ENCODE data around the gene TSSK6.
A peak's percentile ranks its signal among the peaks of the same experiment; 100 is the strongest.
"Not testable (repeated sequence)": the region's sequence is repeated elsewhere in the genome, so short reads cannot be mapped to it uniquely, and the experiment has no call there.

Gene TSSK6

DNA sequence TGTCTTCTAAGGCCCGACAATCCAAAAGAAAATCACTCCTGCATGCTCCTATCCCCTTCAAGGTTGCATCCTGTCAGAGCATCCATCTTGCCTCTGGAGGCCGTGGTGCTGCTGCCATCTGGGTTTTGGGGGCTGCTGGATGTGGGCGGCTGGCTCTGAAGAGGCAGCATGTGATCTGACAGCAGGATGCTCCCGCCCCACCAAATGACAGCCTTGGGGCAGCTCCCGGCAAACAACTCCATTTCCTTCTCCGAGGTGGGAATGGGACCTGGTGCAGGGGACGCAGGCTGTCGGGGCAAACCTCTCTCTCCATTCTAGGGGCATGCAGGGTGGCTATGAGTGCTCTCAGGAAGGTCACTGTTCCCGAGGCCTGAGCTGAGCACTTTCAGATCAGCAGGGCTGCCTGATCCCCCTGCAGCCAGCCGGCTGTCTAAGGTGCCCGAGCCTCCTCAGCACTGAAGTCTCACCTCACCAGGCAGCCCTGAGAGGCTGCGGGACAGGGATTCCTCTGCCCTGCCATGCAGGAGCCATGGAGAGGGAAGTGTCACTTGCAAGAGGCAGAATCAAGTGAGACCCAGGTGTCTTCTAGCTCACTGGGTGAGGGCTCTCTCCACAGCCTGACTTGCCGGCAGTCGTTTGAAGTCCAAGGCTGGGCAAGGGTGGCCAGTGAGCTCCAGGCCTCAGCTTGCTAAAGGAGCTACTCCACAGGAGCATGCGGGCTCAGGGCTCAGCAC lies 28.8 kb downstream of the TSSK6 start:
- DNase-seq = no peak

DNA sequence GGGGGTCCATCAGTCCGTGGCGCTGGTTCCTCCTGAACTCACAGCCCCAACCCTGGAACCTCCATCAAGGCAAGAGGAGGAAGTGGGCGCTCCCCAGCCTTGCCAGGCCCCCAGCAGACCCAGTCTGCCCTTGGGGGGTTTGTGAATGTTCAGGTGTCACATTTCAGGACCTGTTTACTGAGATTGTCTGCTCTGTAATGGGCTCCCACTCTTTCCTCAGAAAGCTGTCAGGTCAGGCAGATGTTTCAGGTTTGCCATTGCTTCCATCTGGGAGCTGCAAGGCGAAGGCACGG lies 29.4 kb downstream of the TSSK6 start:
- DNase-seq = no peak

- no peak for DNase-seq
These were observed 30.0 kb downstream of the TSSK6 start for GRCh38 chr19:19485161-19485997.

DNA sequence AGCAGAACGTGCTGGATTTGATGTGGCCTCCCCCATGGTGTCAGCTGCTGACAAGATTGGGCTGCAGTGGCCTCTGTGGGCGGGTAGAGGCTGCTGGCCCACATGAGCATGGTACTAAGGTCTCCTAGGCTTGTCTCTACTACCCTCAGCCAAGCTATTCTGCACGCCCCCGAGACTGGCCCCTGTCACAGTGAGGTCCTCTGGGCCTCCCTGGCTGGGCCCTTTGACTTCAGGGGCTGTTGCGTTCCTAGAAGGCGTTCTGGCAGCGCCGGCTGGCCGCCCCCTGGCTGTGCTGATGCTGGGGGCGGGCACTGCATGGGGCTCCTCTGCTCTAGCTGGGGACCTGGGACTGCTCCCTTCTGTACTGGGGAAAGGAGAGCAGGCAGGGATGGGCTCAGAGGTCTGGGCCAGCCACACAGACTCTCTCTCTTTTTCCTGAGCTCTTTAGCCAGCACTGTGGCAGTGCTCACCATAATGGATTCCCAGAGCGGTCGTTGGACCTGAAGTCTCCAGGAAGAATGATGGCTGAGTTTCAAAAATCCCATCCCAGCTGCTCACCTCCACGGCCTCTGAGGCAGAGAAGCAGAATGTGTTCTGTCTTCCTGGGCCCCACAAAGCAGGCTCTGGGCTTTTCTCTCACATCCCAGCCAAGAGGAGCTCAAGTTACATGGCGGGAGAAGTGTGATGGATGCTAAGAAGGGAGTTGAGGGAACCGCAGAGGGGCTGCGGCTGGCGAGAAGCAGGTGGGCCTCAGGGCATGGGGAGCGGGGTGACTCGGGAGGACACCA lies 32.3 kb downstream of the TSSK6 start:
- no peak for DNase-seq

GRCh38 chr19:19480688-19481087 lies 34.7 kb downstream of the TSSK6 start:
- no peak for DNase-seq

DNA sequence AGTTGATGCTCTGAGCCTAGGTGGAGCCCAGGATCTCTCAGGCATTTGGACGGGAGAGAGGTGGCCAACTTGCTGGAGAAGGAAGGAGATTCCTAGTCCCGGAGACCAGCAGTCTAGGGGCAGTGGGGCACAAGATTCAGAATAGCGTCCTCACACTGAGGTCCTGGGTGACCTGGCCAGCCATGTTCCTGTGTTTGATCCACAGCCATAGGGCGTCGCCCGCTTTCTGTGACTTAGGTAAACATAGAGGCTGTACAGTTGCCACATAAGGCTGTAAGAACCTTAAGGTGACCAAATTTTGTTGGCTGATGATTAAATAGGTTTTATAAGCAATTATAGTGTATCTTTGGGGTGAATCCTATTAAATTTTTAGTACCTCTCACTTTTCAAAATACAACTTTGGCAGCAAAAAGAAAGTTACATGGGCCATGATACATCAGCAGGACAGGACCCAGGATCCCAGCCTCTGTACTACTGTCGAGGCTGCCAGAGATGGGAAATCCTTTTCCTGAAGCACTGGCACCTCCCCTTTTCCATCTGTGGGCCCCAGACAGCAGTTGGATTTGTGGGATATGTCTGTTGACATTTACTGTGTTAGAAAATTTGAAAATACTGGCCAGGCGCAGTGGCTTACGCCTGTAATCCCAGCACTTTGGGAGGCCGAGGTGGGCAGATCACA lies 37.5 kb downstream of the TSSK6 start:
- DNase-seq = no peak

DNA sequence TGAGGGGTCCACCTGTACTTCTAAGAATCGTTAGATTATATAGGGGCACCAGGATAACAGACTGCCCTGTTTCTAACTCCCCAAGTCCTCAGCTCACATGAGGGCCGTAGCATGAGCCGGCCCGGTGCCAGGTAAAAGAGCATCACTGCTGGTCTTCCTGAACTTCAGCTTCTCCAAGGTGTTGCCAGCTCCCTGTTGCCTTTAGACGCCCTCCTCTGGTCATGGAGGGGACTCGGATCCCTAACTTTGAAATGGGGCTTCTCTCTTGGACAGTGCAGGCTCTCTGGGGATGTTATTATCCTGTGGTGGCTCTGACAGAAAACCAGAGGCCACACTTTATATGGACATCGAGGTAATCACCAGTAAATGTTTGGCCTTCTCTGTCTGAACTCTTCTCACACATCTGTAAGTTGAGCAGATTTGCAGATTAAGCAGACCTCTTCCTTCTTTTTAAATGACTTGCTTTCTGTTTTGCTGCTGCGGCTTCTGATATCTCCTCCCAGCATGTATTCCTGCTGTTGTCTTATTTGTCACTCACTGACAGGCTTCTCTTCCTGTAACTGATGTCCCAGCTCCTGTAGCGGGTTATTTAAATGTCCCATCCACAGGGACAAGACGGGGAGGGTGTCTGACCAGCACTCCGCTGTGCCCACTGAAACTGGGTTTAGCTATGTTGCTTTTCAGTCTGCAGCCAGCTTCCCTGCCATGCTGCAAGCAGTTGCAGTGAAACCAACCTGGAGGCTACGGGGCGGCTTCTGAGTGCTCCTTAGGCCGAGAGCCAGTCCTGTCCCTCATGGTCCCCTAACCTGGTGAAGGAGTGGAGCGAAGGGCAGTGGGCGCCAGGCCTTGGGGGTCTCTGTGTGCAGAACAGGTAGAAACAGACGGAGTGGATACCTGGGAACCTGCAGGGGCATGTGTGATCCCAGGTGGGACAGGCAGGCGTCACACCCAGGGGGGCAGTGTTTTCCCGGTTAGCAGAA lies 39.2 kb downstream of the TSSK6 start:
- peak in 1 of 2 experiments; percentile 16 for DNase-seq

GRCh38 chr19:19475015-19475765 lies 40.2 kb downstream of the TSSK6 start:
- DNase-seq = no peak

- DNase-seq = not testable (repeated sequence)
These were observed 43.2 kb downstream of the TSSK6 start for GRCh38 chr19:19472106-19472505.

GRCh38 chr19:19471682-19472081 lies 43.7 kb downstream of the TSSK6 start:
- no peak for DNase-seq

- no peak for DNase-seq
These were observed 44.8 kb downstream of the TSSK6 start for GRCh38 chr19:19470579-19470978.

DNA sequence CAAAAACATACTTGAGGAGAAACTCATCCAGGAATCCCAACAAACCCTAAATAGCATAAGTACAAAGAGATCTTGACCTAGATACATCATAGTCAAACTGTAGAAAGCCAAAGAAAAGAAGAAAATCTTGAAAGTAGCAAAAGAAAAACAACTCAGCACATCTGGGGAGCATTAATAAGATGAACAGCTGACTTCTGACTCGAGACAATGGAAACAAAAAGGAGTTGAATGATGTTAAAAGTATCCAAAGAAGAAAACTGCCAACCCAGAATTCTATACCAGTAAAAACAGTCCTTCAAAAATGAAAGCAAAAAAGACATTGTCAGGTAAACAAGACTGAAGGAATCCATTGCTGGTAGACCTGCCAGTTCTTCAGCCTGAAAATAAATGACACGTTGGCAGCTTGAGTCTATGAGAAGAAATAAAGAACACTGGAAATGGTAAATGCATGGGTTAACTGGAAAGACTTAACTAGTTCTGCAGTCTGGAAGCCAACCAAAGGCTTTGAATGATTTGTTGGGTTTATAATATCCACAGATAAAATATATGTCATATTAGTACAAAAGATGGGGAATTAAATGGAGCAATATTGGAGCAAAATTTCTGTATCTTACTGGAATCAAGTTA lies 46.8 kb downstream of the TSSK6 start:
- no peak for DNase-seq

DNA sequence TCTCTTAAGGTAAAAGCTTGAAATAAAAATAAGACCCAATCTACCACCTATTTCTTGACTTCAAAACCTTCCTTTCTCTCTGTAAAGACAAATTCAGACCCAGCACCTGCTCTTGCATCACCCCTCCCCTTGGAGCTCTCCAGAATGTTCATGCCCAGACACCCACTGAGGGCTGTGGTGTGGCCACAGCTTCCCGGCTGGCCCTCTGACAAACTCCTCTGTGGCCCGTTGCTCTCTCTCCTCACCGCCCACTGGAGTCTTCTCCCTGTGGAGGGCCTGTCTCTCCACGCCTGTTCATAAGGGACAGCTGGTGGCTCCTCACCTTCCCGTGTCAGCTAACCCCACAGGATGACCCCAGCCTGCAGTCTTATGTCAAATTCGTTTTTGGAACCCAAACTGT lies 49.1 kb downstream of the TSSK6 start:
- DNase-seq = no peak

- no peak for DNase-seq
These were observed 49.8 kb downstream of the TSSK6 start for GRCh38 chr19:19465436-19466070.

GRCh38 chr19:19464339-19465098 lies 50.8 kb downstream of the TSSK6 start:
- no peak for DNase-seq
